Measurements from ENCODE around the gene RBM39. TPM values are rescaled to one million over a fixed set of nuclear protein-coding genes. Genes with fewer than 3 reads are reported as not detected.
"Not testable (repeated sequence)": the region's sequence is repeated elsewhere in the genome, so short reads cannot be mapped to it uniquely, and the experiment has no call there.

Gene RBM39
- total RNA-seq, 1 experiment from 2014 or later, result 494 TPM

- DNase-seq (ENCODE audit: extremely low read depth, low read depth), result no peak
Measured at GRCh38 chr20:35710884-35711587, 31.0 kb downstream of the RBM39 start.

GRCh38 chr20:35710039-35710438 is 32.0 kb downstream of the RBM39 start:
- no peak for DNase-seq (ENCODE audit: extremely low read depth, low read depth)

- DNase-seq (ENCODE audit: extremely low read depth, low read depth), result no peak
Measured at GRCh38 chr20:35709259-35709658, 32.8 kb downstream of the RBM39 start.

GRCh38 chr20:35708502-35708901 is 33.6 kb downstream of the RBM39 start:
- no peak for DNase-seq (ENCODE audit: extremely low read depth, low read depth)

GRCh38 chr20:35706591-35707529 is 35.2 kb downstream of the RBM39 start:
- not testable (repeated sequence) for DNase-seq (ENCODE audit: extremely low read depth, low read depth)

- not testable (repeated sequence) for DNase-seq (ENCODE audit: extremely low read depth, low read depth)
Measured at GRCh38 chr20:35705894-35706293, 36.2 kb downstream of the RBM39 start.

- no peak for DNase-seq (ENCODE audit: extremely low read depth, low read depth)
Measured at GRCh38 chr20:35704514-35705261, 37.4 kb downstream of the RBM39 start.

- no peak for DNase-seq (ENCODE audit: extremely low read depth, low read depth)
Measured at GRCh38 chr20:35702824-35703695, 39.0 kb downstream of the RBM39 start.

- DNase-seq (ENCODE audit: extremely low read depth, low read depth), result no peak
Measured at GRCh38 chr20:35702051-35702823, 39.8 kb downstream of the RBM39 start.

- DNase-seq (ENCODE audit: extremely low read depth, low read depth), result no peak
Measured at GRCh38 chr20:35700625-35701148, 41.4 kb downstream of the RBM39 start.

- no peak for DNase-seq (ENCODE audit: extremely low read depth, low read depth)
Measured at GRCh38 chr20:35699957-35700624, 42.0 kb downstream of the RBM39 start.

GRCh38 chr20:35699127-35699956 is 42.7 kb downstream of the RBM39 start, which contains the start of the genes NFS1 and ROMO1:
TSS of gene NFS1 (minus strand) at chr20:35699352. CDS start at chr20:35699288, 64 bp downstream.
TSS of gene ROMO1 (plus strand) at chr20:35699405. CDS start at chr20:35699633, 228 bp downstream.
- peak; percentile 79 for DNase-seq (ENCODE audit: extremely low read depth, low read depth)

GRCh38 chr20:35698298-35699126 is 43.5 kb downstream of the RBM39 start:
- no peak for DNase-seq (ENCODE audit: extremely low read depth, low read depth)

GRCh38 chr20:35697696-35698297 is 44.3 kb downstream of the RBM39 start:
- DNase-seq (ENCODE audit: extremely low read depth, low read depth), result no peak

- no peak for DNase-seq (ENCODE audit: extremely low read depth, low read depth)
Measured at GRCh38 chr20:35695978-35696377, 46.1 kb downstream of the RBM39 start.

GRCh38 chr20:35695245-35695749 is 46.8 kb downstream of the RBM39 start:
- DNase-seq (ENCODE audit: extremely low read depth, low read depth), result no peak

Measured in NCI-H460 (cell line).